GM18951 (cell line): ENCODE results near the gene RMDN2.

ENCODE experiments used
- POLR2A ChIP-seq: IDR thresholded peaks from 4 replicates; pipeline ENCODE4 v1.6.1; 2011; ENCODE audit warnings: mild to moderate bottlenecking; ENCODE audit not compliant: insufficient read length, insufficient read depth; ENCODE audit errors: extremely low read depth
- in situ Hi-C: fragments of 300-500 bp; cut with MboI; formaldehyde crosslinking; loops from one replicate; pipeline ENCODE4 v1.12.0; 2022; ENCODE audit warnings: low sequenced_read_pairs, mixed read lengths, inconsistent platforms; ENCODE audit not compliant: unreplicated experiment

RMDN2 gene

GRCh38 chr2:38037757-38038621 lies 112.9 kb downstream of the RMDN2 start:
- no peak for TF ChIP-seq POLR2A
- in situ Hi-C loops: no loop called here

- in situ Hi-C loops: no loop called here
- no peak for TF ChIP-seq POLR2A
These were observed 113.6 kb downstream of the RMDN2 start for GRCh38 chr2:38038682-38039081.

- in situ Hi-C loops: no loop called here
- TF ChIP-seq POLR2A: no peak
These were observed 114.2 kb downstream of the RMDN2 start for GRCh38 chr2:38039121-38039910.

GRCh38 chr2:38045811-38046210 lies 120.7 kb downstream of the RMDN2 start:
- in situ Hi-C loops: no loop called here
- TF ChIP-seq POLR2A: no peak

- in situ Hi-C loops: no loop called here
- no peak for TF ChIP-seq POLR2A
These were observed 131.1 kb downstream of the RMDN2 start for GRCh38 chr2:38056216-38056615.

- in situ Hi-C loops: no loop called here
- TF ChIP-seq POLR2A: no peak
These were observed 132.7 kb downstream of the RMDN2 start for GRCh38 chr2:38057651-38058410.

GRCh38 chr2:38060236-38061018 lies 135.3 kb downstream of the RMDN2 start:
- in situ Hi-C loops: no loop called here
- TF ChIP-seq POLR2A: no peak

GRCh38 chr2:38064801-38065501 lies 139.9 kb downstream of the RMDN2 start:
- TF ChIP-seq POLR2A: no peak
- in situ Hi-C loops: no loop called here

- no peak for TF ChIP-seq POLR2A
- in situ Hi-C loops: no loop called here
These were observed 140.5 kb downstream of the RMDN2 start for GRCh38 chr2:38065502-38066135.

- TF ChIP-seq POLR2A: no peak
- in situ Hi-C loops: no loop called here
These were observed 141.5 kb downstream of the RMDN2 start for GRCh38 chr2:38066421-38067115.
